NCI-H82 treated with DMSO at 0.1 percent for 48 hours (cell line): Measurements from ENCODE around the gene NUDT8.
"Not testable (repeated sequence)": the region's sequence is repeated elsewhere in the genome, so short reads cannot be mapped to it uniquely, and the experiment has no call there.

Source experiments
- DNase-seq: peaks from one replicate; lab custom pipeline; 2025; ENCODE audit not compliant: unreplicated experiment; lab: John Stamatoyannopoulos, UW

Gene NUDT8

DNA sequence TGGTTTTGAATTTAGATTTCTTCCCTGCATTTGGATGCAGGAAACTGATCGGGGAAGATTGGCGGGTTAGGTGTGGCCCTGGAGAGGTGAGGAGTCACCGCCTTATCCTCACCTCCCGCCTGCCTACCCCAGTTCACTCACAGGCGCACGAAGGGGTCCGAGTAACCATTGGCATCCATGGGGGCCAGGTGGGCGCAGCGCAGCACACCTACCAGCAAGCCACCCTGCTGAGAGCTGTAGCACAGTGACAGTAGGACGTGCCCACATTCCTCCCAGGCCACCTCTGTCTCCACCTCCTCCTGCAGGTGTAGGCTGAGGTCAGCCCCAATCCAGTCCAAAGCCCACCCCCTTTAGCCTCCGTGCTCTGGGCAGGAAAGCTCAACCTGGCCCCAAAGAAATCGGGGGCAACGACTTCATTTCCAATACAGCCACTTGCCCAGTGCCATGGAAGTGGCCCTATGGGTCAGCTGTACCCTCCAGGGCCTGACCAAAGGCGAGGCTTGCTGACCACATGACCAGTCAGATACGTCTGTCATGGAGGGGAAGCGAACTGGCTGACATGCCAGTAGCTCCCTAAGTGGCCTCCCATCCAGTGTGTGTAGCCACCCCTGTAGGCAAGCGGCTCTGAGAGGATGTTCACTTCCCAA lies 16.3 kb downstream of the NUDT8 start:
- DNase-seq: no peak

DNA sequence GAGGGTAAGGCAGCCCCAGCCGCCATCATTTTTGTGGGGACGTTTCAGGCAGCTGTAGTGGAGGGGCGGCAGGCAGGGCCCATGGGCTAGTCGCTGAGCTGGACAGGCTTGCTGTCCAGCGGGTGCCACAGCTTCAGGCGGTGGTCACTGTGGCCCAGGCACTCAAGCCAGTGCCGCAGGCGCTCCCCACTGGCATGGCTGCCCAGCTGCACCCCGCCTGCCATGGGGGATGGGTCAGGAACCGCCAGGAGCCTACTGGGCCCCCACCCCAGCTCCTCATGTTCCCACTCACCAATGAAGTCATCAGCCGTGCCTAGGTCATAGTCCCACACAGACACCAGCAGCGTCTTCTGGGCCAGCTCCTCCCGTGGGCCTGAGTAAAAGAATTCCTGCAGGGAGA lies 17.0 kb downstream of the NUDT8 start:
- DNase-seq: no peak

DNA sequence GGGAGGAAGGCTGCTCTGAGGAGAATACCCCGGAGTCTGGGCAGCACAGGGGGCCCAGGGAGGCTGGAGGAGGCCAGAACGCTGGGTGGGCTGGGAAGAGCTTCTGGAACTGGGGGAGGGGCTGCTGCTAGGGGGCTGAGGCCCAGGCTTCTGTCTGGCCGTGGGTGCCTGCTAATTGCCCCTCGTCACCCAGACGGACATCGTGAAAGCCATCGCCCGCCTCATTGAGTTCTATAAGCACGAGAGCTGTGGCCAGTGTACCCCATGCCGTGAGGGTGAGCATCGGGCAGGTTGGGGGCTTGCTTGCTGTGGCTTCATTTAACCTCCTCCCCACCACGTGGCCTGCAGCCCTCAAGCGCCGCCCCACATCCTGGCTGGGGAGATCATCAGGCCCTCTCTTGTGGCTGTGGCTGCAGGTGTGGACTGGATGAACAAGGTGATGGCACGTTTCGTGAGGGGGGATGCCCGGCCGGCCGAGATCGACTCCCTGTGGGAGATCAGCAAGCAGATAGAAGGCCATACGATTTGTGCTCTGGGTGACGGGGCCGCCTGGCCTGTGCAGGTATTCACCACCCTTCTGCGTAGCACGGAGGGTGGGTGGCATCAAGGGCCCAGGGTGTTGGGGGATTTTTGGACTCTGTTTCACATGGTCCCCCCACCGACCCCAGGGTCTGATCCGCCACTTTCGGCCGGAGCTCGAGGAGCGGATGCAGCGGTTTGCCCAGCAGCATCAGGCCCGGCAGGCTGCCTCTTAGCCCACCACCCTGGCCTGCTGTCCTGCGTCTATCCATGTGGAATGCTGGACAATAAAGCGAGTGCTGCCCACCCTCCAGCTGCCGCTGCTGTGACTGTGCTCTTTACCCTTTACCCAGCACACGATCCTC lies 17.8 kb downstream of the NUDT8 start:
- no peak for DNase-seq

DNA sequence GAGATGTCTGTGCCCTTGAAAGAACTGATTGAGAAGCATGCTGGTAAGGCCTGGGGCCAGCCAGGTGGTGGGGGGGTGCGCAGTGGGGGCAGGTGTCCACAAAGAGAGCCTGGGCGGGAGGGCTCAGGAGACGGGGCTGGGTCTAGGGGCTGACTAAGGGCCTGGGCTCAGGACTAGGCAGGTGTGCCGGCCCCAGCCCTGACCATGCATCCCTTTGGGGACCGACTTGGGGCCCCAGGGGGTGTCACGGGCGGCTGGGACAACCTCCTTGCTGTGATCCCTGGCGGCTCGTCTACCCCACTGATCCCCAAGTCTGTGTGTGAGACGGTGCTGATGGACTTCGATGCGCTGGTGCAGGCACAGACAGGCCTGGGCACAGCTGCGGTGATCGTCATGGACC lies 18.6 kb downstream of the NUDT8 start:
- DNase-seq: no peak

DNA sequence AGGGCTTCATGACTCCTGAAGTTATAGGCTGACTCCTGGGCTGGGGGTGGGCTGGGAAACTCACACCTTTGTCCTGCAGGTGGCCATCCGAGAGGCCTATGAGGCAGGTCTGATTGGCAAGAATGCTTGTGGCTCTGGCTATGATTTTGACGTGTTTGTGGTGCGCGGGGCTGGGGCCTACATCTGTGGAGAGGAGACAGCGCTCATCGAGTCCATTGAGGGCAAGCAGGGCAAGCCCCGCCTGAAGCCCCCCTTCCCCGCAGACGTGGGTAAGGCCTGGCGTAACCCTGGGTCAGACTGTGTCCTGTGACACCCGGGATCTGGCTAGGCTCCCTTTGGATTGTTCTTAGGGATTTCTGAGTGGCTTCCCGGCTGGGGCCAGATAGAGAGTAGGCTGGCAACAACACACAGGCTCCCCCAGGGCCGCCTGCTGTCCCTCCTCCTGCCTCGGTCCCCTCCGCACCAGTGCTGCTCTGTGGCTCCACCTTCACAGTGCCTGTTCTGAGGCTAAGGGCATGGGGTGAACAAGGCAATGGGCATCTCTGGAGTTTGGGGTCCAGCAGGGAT lies 19.4 kb downstream of the NUDT8 start:
- no peak for DNase-seq

DNA sequence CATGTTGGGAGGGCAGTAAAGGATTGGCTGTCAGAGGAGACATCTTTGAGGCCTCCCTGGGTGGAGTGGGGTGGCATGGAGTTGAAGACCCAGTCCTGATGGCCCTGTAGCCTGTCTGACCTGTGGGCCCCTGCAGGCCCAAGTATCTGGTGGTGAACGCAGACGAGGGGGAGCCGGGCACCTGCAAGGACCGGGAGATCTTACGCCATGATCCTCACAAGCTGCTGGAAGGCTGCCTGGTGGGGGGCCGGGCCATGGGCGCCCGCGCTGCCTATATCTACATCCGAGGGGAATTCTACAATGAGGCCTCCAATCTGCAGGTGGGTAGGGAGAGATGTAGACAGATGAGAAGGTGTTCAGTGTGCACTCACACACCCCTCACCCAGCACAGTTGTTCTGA lies 20.4 kb downstream of the NUDT8 start:
- DNase-seq: no peak

DNA sequence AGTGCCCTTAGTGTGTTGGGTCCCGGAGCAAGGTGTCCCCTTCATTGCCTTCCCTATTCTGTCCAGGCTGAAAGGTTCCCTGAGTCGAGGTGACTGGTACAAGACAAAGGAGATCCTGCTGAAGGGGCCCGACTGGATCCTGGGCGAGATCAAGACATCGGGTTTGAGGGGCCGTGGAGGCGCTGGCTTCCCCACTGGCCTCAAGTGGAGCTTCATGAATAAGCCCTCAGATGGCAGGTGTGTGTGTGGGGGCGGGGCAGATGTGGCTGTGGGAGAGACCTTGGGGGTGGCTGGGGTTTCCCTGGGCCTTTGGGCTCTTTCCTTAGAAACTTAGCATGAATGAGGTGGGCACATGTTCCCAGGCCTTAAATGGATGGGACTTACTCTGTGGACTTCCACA lies 21.3 kb downstream of the NUDT8 start:
- DNase-seq: no peak

DNA sequence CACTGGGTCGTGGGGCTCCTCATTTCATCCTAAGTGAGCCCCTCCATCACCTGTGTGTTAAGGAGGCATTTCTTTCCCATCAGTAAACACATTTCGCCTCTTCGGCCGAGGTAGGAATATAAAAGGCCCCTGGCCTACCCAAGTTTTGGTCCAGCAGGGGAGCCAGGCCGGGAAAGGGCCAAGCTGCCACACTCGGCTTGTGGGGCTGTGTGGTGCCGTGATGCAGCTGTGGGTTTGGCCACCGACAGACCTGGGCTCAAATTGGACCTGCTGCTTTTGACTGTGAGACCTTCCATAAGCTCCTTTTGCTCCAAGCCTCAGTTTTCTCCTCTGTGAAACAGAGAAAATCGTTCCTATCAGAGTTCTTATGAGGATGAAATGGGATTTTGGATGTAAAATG lies 22.2 kb downstream of the NUDT8 start:
- DNase-seq: no peak

DNA sequence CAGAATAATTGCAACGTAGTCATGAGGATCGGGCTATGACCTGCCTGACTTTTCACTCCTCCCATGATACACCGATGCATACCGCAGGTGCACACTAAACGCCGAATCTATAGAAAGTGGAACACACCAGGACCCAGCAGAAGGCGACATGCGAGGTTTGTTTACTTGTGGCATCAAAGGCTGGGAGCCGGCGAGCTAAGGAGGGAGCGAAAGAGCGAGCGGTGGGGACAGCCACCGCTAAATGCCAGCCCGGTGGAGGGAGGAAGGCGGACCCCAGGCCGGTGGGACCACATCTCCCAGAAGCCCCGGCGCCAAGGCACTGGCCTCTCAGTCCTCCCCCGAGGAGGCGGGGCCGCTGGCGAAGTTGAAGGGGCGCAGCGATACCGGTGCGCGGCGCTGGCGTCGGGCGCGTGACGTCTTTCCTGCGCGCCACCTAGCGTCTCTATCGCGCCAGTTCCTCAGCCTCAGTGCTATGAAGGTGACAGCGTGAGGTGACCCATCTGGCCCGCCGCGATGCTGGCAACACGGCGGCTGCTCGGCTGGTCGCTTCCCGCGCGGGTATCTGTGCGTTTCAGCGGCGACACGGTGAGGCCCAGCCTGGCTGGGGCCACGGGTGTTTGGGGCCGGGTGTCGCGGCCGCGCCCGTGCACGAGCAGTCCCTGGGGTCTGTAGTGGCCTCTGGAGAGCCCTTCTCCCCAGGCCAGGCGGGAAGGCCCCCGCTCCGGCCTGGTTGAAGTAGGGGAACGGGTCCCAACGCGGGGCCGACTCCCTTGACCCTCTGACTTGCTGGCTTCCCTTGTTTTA lies 23.0 kb downstream of the NUDT8 start, which contains the start of gene NDUFV1:
Gene NDUFV1 (plus strand): TSS at position 445 of the 804 bp plus-strand sequence. CDS start 69 bp downstream, at position 514.
- DNase-seq: peak; percentile 72

DNA sequence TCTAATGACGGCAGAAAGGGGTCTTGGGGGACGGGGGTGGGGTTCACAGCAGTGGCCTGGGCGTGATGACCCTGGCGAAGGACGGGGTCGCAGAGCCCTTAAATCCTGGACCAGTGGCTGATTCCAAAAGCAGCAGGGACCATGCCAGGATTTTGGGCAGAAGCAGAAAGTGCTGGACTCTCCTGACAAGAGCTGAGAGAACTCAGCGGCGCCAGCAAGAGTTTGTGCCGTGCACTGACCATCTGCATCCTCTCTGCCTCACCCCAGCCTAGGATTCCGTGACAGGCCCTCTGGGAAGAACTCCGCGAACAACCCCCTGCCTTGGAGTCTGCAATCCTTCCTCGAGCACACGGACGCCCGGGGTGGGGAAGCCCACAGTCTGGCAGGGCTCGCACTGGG lies 23.6 kb downstream of the NUDT8 start:
- DNase-seq: no peak

DNA sequence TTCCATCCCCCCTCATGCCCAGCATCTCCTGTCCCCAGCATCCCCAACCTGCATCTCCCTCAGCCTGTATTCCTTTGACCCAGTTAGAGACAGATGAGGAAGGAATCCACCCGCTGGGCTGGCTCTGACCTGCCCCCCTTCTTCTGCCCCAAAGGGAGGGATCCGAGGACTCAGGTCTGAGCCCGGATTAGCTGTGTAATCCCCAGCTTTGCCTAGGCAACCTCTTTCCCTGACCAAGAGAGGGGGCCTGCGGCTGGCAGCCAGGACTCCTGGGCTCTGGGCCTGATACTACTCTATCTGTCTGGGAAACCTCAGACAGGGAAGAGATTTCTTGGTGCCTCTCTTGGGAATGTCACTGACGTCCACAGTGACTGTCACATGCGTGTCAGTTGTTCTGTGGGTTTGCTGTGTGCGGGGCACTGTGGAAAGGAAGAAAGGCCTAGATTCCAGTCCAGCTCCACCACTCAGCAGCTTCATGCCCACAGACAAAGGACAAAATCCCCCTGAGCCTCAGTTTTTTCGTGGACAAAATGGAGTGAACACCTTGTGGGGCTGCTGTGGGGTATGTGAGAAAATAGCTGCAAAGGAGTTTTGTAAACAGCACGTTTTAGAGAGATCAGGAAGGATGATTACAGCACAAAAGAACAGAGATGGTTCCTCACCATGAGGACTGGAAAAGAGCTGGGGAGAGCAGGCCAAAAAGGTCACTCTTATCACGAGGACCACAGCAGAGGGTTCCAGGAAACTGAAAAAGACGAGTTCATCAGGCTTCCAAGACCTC lies 24.3 kb downstream of the NUDT8 start:
- DNase-seq: peak; percentile 85

DNA sequence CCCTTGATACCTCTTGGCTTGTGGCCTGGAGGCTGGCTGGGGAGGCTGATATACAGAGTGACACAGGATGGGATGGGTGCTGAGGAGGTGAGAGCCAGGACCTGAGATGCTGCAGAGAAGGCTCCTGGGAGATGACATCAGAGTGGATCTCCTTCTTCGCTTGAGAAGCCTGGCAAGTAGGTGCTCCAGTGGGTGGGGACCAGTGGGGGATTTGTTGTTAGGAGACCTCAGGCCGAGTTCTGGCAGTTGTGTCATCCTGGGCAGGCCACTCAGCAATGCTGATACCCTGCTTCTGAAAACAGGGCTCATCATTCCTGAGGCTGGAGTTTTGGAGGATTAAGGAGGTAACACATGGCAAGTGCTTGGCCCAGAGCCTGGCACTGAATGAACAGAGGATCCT lies 24.9 kb downstream of the NUDT8 start:
- DNase-seq: peak; percentile 70

DNA sequence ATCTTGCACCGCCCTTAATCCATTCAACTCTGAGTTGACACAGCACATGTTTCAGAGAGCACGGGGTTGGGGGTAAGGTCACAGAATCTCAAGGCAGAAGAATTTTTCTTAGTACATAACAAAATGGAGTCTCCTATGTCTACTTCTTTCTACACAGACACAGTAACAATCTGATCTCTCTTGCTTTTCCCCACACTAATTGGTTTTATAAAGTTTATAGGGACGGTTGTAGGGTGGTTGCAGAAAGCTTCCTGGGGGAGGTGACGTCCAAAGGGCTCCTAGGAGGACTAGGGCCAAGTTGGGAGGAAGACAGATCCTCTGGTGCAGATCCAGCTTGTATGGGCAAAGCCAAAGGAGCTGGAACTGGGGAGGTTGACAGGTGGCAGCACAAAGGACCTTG lies 25.6 kb downstream of the NUDT8 start:
- not testable (repeated sequence) for DNase-seq

DNA sequence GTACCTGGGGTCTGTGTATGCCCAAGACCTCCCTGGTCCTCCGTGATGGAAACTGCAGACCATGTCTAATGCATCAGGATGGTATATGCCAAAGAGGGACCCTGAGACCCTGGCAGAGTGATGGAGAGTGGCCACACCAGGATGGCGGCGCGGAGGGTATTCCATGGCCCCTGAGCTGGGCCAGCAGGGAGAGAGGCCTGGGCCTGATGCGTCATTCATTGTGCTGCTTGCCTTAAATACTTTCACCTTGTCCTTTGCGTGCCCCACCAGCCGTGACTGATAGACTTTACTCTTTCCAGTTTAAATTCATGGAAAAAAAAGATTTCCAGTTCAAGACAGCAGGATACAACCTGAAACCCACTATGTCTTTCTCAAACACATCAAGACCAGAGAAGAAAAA lies 28.6 kb downstream of the NUDT8 start:
- DNase-seq: no peak

DNA sequence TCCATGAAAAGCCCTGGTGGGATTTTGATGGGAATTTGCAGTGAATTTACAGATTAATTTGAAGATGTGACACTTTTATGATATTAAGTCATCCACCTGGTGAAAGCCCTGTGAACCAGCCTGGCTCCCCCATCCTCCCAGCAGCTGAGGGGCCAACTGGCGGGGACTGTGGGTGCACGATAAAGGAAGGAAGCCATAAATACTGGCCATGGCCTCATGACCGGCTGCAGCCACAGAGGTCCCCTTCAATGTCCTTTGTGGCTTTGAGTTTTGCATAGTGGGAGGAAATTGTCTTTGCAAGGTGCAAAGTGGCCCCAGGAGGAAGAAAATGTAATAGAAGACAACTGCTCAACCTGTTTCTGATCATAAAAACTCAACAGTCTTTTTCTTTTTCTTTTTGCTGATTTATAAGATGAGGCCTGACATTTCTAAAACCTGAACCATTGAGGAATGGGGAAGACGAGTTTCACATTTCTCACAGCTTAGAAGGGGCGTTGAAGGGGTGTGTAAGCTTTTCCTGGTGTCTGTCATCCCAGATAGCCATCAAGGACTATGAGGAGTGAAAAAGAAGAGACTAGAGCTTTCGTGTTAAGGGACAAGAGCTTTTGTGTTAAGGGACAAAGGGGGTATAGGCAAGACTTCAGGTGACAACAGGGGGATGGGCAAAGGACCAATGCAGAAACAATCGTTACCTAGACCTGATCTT lies 29.3 kb downstream of the NUDT8 start:
- DNase-seq: no peak

DNA sequence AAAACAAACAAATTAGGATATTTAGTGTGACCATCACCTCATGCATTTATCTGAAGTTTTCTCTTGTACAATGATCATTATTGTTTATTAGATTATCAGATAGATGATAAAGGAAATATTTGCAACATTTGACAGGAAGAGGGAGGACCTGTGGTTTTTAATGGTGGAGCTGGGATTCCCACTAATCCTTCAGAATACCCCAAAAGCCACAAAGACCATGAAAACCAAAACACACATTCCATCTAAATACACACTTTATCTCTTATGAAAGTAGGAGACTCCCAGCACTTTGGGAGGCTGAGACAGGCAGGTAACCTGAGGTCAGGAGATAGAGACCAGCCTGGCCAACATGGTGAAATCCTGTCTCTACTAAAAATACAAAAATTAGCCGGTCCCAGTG lies 30.6 kb downstream of the NUDT8 start:
- no peak for DNase-seq

DNA sequence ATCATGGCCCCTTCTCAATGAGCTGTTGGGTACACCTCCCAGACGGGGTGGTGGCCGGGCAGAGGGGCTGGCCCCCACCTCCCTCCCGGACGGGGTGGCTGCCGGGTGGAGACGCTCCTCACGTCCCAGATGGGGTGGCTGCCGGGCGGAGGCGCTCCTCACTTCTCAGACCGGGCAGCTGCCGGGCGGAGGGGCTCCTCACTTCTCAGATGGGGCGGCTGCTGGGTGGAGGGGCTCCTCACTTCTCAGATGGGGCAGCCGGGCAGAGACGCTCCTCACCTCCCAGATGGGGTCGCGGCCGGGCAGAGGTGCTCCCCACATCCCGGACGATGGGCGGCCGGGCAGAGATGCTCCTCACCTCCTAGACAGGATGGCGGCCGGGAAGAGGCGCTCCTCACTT lies 31.8 kb downstream of the NUDT8 start:
- not testable (repeated sequence) for DNase-seq

DNA sequence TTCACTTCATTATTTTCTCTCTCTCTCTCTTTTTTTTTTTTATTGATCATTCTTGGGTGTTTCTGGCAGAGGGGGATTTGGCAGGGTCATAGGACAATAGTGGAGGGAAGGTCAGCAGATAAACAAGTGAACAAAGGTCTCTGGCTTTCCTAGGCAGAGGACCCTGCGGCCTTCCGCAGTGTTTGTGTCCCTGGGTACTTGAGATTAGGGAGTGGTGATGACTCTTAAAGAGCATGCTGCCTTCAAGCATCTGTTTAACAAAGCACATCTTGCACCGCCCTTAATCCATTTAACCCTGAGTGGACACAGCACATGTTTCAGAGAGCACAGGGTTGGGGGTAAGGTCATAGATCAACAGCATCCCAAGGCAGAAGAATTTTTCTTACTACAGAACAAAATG lies 32.3 kb downstream of the NUDT8 start:
- not testable (repeated sequence) for DNase-seq

DNA sequence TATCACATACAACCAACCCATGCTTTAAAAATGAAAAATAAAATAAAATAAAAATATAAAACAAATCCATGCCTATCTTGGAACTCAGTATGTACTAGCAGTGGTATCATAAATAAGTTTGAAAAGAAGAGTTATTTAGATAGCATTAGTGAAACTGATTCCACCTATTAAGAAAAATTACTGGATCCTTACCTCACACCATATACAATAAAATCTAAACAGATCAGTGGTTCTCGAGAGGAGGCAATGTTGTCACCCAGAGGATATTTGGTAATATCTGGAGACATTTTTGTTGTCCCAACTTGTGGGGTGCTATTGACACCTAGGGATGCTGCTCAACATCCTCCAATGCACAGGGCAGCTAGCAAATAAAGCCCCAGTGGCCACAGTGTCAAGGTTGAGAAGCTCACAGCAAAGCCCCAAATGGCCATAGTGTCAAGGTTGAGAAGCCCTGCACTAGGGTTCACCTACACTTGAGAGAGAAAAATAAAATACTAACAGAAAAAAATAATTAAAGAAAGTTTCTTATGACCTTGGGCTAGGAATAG lies 32.9 kb downstream of the NUDT8 start:
- no peak for DNase-seq

DNA sequence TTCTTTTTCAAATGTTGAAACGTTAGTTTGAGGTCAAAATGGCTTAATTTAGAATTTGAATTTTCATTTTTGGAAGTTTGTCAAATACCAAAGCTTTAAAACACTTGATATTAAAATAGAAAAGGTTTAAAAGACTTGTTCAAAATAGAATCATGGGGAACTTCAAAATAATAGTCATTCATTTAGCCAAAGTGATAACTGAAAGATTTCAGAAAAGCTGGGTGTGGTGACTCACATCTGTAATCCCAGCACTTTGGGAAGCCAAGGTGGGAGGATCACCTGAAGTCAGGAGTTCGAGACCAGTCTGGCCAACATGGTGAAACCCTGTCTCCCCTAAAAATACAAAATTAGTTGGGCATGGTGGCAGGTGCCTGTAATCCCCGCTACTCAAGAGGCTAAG lies 35.3 kb downstream of the NUDT8 start:
- DNase-seq: no peak
